ENCODE results near the gene PKD2L2.
"Not testable (repeated sequence)": the region's sequence is repeated elsewhere in the genome, so short reads cannot be mapped to it uniquely, and the experiment has no call there.

PKD2L2 gene

GRCh38 chr5:137888863-137889759 is at the start of gene PKD2L2:
Gene PKD2L2, plus strand, starts transcription at chr5:137889457. Its CDS starts 35 bp downstream, at chr5:137889492.
- H3K9me3 ChIP-seq (ENCODE audit: control insufficient read depth, insufficient read depth, low read length) = no peaks in the 10 kb centered on the region
- H3K27ac ChIP-seq (ENCODE audit: low read depth, low read length) = no peak within 1 kb of the TSS
- H3K27me3 ChIP-seq (ENCODE audit: control insufficient read depth, insufficient read depth, low read length) = no peaks in the 10 kb centered on the region
- peaks cover 17% of the 10 kb centered on the region for H3K4me1 ChIP-seq (ENCODE audit: control insufficient read depth, insufficient read depth, low read length)
- H3K9ac ChIP-seq (ENCODE audit: low read depth, low read length) = peak within 1 kb of the TSS; percentile 60; the same call in 1 of the 2 replicates
- peak within 1 kb of the TSS; percentile 64 for H3K4me3 ChIP-seq (ENCODE audit: low read depth, low read length)
- H3K36me3 ChIP-seq (ENCODE audit: control insufficient read depth, insufficient read depth, low read length) = no peaks in the 10 kb centered on the region

- no peaks in the 10 kb centered on the region for H3K9me3 ChIP-seq (ENCODE audit: control insufficient read depth, insufficient read depth, low read length)
Measured at GRCh38 chr5:137842296-137842695, 47.0 kb upstream of the PKD2L2 start.

GRCh38 chr5:137843676-137844299 is 45.5 kb upstream of the PKD2L2 start:
- Histone ChIP-seq H3K27me3 (ENCODE audit: control insufficient read depth, insufficient read depth, low read length) (no peaks in the 10 kb centered on the region), H3K36me3 (ENCODE audit: control insufficient read depth, insufficient read depth, low read length) (no peaks in the 10 kb centered on the region), H3K4me3 (ENCODE audit: low read depth, low read length) (no peak overlapping the region), H3K27ac (ENCODE audit: low read depth, low read length) (no peak overlapping the region), H3K9me3 (ENCODE audit: control insufficient read depth, insufficient read depth, low read length) (no peaks in the 10 kb centered on the region), H3K9ac (ENCODE audit: low read depth, low read length) (no peak overlapping the region), H3K4me1 (ENCODE audit: control insufficient read depth, insufficient read depth, low read length) (no peaks in the 10 kb centered on the region)

More at GRCh38 chr5:137842296-137842695, 47.0 kb upstream of the PKD2L2 start:
- Histone ChIP-seq H3K9ac (ENCODE audit: low read depth, low read length) (no peak overlapping the region), H3K27me3 (ENCODE audit: control insufficient read depth, insufficient read depth, low read length) (no peaks in the 10 kb centered on the region), H3K27ac (ENCODE audit: low read depth, low read length) (no peak overlapping the region), H3K4me1 (ENCODE audit: control insufficient read depth, insufficient read depth, low read length) (0 out of 2 replicates have a peak, but pooled peaks cover 4% of the 10 kb centered on the region), H3K4me3 (ENCODE audit: low read depth, low read length) (no peak overlapping the region), H3K36me3 (ENCODE audit: control insufficient read depth, insufficient read depth, low read length) (no peaks in the 10 kb centered on the region)

DNA sequence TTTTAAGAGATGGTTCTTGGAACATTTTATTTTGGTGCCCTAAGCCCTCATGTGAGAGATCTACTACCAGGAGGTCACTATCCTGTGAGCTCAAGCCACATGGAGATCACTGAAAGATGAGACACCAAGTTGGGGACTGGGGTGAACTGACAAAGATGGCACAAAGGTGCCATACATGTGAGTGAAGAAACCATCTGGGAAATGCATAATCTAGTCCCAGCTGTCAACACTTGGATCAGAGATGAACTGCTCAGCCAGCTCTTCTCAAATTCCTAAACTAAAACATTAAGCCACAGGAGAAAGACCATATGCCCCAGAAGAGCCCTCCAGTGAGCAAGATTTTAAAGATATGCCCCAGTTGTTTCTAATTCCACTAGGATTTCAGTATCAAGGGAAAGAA is 43.8 kb upstream of the PKD2L2 start:
- Histone ChIP-seq H3K9me3 (ENCODE audit: control insufficient read depth, insufficient read depth, low read length) (no peaks in the 10 kb centered on the region), H3K36me3 (ENCODE audit: control insufficient read depth, insufficient read depth, low read length) (no peaks in the 10 kb centered on the region), H3K27me3 (ENCODE audit: control insufficient read depth, insufficient read depth, low read length) (no peaks in the 10 kb centered on the region), H3K4me3 (ENCODE audit: low read depth, low read length) (no peak overlapping the region), H3K4me1 (ENCODE audit: control insufficient read depth, insufficient read depth, low read length) (no peaks in the 10 kb centered on the region), H3K9ac (ENCODE audit: low read depth, low read length) (no peak overlapping the region), H3K27ac (ENCODE audit: low read depth, low read length) (no peak overlapping the region)

DNA sequence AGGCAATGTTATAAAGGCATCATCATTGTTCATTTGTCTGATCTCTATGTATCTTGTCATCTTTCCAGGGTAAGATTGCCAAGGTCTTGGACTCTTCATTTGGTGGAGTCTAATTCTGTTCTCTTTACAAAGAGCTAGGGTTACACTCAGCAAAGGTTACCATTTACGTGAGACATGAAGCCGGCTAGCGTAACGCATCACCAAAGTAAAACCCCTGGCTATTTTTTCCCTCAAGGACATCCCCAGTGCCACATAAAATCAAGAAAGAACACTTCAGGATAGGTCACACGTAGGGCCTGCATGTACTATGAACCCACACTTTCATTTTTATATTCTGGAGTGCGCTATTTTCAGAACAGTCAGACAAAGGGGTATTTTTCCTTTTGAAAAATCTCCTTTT is 41.6 kb upstream of the PKD2L2 start:
- Histone ChIP-seq H3K36me3 (ENCODE audit: control insufficient read depth, insufficient read depth, low read length) (no peaks in the 10 kb centered on the region), H3K27me3 (ENCODE audit: control insufficient read depth, insufficient read depth, low read length) (no peaks in the 10 kb centered on the region), H3K9ac (ENCODE audit: low read depth, low read length) (no peak overlapping the region), H3K4me3 (ENCODE audit: low read depth, low read length) (no peak overlapping the region), H3K4me1 (ENCODE audit: control insufficient read depth, insufficient read depth, low read length) (no peaks in the 10 kb centered on the region), H3K9me3 (ENCODE audit: control insufficient read depth, insufficient read depth, low read length) (no peaks in the 10 kb centered on the region), H3K27ac (ENCODE audit: low read depth, low read length) (no peak overlapping the region)

DNA sequence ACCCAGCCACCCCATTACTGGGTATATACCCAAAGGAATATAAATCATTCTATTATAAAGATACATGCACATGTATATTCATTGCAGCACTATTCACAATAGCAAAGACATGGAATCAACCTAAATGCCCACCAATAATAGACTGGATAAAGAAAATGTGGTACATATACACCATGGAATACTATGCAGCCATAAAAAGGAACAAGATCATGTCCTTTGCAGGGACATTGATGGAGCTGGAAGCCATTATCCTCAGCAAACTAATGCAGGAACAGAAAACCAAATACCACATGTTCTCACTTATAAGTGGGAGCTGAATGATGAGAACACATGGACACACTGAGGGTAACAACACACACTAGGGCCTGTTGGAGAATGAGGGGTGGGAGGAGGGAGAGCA is 36.1 kb upstream of the PKD2L2 start:
- H3K4me1 ChIP-seq (ENCODE audit: control insufficient read depth, insufficient read depth, low read length); H3K4me3 ChIP-seq (ENCODE audit: low read depth, low read length); H3K27me3 ChIP-seq (ENCODE audit: control insufficient read depth, insufficient read depth, low read length); H3K9ac ChIP-seq (ENCODE audit: low read depth, low read length); H3K27ac ChIP-seq (ENCODE audit: low read depth, low read length); H3K36me3 ChIP-seq (ENCODE audit: control insufficient read depth, insufficient read depth, low read length); H3K9me3 ChIP-seq (ENCODE audit: control insufficient read depth, insufficient read depth, low read length): not testable (repeated sequence)

- H3K9ac ChIP-seq (ENCODE audit: low read depth, low read length) = no peak overlapping the region
- no peak overlapping the region for H3K27ac ChIP-seq (ENCODE audit: low read depth, low read length)
- no peaks in the 10 kb centered on the region for H3K4me1 ChIP-seq (ENCODE audit: control insufficient read depth, insufficient read depth, low read length)
- H3K27me3 ChIP-seq (ENCODE audit: control insufficient read depth, insufficient read depth, low read length) = no peaks in the 10 kb centered on the region
- no peaks in the 10 kb centered on the region for H3K9me3 ChIP-seq (ENCODE audit: control insufficient read depth, insufficient read depth, low read length)
- H3K4me3 ChIP-seq (ENCODE audit: low read depth, low read length) = no peak overlapping the region
- H3K36me3 ChIP-seq (ENCODE audit: control insufficient read depth, insufficient read depth, low read length) = no peaks in the 10 kb centered on the region
Measured at GRCh38 chr5:137856201-137856600, 33.1 kb upstream of the PKD2L2 start.

GRCh38 chr5:137856916-137857862 is 32.1 kb upstream of the PKD2L2 start:
- Histone ChIP-seq H3K36me3 (ENCODE audit: control insufficient read depth, insufficient read depth, low read length) (no peaks in the 10 kb centered on the region), H3K4me3 (ENCODE audit: low read depth, low read length) (no peak overlapping the region), H3K4me1 (ENCODE audit: control insufficient read depth, insufficient read depth, low read length) (no peaks in the 10 kb centered on the region), H3K9me3 (ENCODE audit: control insufficient read depth, insufficient read depth, low read length) (no peaks in the 10 kb centered on the region), H3K27me3 (ENCODE audit: control insufficient read depth, insufficient read depth, low read length) (no peaks in the 10 kb centered on the region), H3K9ac (ENCODE audit: low read depth, low read length) (no peak overlapping the region), H3K27ac (ENCODE audit: low read depth, low read length) (no peak overlapping the region)

- H3K36me3 ChIP-seq (ENCODE audit: control insufficient read depth, insufficient read depth, low read length) = no peaks in the 10 kb centered on the region
- H3K27me3 ChIP-seq (ENCODE audit: control insufficient read depth, insufficient read depth, low read length) = no peaks in the 10 kb centered on the region
- no peak overlapping the region for H3K4me3 ChIP-seq (ENCODE audit: low read depth, low read length)
- H3K9ac ChIP-seq (ENCODE audit: low read depth, low read length) = no peak overlapping the region
- no peak overlapping the region for H3K27ac ChIP-seq (ENCODE audit: low read depth, low read length)
- no peaks in the 10 kb centered on the region for H3K4me1 ChIP-seq (ENCODE audit: control insufficient read depth, insufficient read depth, low read length)
- H3K9me3 ChIP-seq (ENCODE audit: control insufficient read depth, insufficient read depth, low read length) = no peaks in the 10 kb centered on the region
Measured at GRCh38 chr5:137858223-137858916, 30.9 kb upstream of the PKD2L2 start.

- Histone ChIP-seq H3K4me1 (ENCODE audit: control insufficient read depth, insufficient read depth, low read length) (no peaks in the 10 kb centered on the region), H3K9ac (ENCODE audit: low read depth, low read length) (no peak overlapping the region), H3K27ac (ENCODE audit: low read depth, low read length) (no peak overlapping the region), H3K27me3 (ENCODE audit: control insufficient read depth, insufficient read depth, low read length) (no peaks in the 10 kb centered on the region), H3K9me3 (ENCODE audit: control insufficient read depth, insufficient read depth, low read length) (no peaks in the 10 kb centered on the region), H3K4me3 (ENCODE audit: low read depth, low read length) (no peak overlapping the region), H3K36me3 (ENCODE audit: control insufficient read depth, insufficient read depth, low read length) (no peaks in the 10 kb centered on the region)
Measured at GRCh38 chr5:137858954-137859353, 30.3 kb upstream of the PKD2L2 start.
